Occipital lobe (tissue), 2 donors: ENCODE results near the gene NRROS. TPM values are rescaled to one million over a fixed set of nuclear protein-coding genes. Genes with fewer than 3 reads are reported as not detected.
"Not testable (repeated sequence)": the region's sequence is repeated elsewhere in the genome, so short reads cannot be mapped to it uniquely, and the experiment has no call there.

Source experiments
- DNase-seq: peaks from one replicate; lab custom pipeline; 2025; lab: John Stamatoyannopoulos, UW
- total RNA-seq: library from RNA; depleted of rRNA; stranded (reverse); fragments of >200 nt; gene quantifications from one replicate; pipeline ENCODE4 v1.2.3, GENCODE V29; 2014

Gene NRROS
- total RNA-seq = 1.2 TPM

DNA sequence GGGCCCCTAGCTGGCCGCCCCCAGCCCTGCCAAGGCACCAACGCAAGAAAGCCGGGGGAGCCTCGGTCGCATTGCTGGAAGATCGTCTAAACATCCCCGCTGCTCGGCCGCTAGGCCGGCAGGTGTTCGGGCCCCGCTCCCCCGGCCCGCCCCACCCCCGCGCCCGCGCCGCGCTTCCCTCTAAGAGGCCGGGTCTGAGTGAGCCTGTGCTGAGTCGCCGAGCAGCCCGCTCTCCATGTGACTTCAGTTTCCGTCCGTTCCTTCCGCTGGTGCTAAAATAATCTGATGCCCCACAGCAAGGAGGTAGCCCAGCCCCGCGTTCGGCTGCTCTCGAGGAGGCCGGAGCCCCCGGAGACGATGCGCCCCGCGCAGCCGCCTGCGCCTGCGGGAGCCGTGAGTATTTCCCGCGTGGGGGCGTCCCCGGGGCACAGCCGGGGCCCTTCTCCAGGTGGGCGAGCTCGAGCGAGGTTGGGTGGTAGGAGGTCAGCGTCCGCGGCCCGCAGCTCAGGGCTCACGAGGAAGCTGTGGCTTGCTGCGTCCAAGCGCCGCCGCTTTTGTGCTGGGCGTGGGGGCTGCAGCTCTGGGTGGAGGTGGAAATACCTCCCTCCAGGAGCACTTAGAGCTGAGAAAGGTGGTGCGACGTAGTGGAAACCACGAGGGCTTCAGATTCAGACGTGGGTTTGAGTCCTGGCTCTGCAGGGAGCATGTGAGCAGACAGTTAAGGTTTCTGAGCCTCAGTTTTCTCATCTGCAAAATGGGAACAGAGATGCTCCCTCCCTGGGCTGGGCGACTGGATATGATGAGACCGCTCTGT, at the start of gene NRROS:
Gene NRROS (plus strand): TSS at position 212 of the 814 bp plus-strand sequence. CDS start 14,846 bp downstream, outside the sequence.
- peak; percentile 41 for DNase-seq

DNA sequence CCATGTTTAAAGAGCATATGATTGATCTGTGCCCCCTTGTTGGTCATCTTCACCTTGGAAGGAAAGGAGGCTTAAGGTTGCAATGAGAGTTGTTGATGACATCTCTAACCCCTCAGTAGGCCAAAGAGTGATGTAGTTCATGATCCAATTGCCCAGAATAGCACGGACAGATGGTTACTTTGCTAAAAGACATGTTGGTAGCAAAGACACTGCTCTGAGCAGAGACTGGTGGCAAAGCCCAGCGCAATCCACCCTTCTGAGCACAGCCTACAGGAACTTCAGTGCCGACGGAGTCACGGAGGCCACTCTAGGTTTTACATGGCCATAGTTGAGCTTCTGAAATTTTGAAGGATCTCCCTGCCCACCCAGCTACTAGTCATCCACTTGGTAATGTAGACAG, 49.2 kb upstream of the NRROS start:
- no peak for DNase-seq

DNA sequence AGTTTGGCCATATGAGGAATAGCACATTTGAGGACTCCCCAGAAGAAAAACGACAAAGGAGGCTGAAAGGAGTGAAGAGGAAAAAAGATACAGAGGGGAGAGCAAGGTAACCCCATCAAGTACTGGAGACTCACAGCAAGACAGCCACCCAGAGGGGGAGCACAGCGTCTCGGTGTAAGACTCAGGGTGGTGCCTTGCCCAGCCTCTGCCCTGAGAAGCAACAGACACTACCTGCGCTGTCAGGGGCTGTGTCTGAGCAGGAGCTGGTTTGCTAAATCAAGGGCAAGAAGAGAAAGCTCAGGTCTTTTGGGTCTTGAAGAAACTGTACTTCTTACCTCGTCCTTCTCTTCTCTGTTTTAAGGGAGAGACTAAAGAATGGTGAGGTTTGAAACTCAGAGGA, 43.1 kb upstream of the NRROS start:
- DNase-seq = no peak

DNA sequence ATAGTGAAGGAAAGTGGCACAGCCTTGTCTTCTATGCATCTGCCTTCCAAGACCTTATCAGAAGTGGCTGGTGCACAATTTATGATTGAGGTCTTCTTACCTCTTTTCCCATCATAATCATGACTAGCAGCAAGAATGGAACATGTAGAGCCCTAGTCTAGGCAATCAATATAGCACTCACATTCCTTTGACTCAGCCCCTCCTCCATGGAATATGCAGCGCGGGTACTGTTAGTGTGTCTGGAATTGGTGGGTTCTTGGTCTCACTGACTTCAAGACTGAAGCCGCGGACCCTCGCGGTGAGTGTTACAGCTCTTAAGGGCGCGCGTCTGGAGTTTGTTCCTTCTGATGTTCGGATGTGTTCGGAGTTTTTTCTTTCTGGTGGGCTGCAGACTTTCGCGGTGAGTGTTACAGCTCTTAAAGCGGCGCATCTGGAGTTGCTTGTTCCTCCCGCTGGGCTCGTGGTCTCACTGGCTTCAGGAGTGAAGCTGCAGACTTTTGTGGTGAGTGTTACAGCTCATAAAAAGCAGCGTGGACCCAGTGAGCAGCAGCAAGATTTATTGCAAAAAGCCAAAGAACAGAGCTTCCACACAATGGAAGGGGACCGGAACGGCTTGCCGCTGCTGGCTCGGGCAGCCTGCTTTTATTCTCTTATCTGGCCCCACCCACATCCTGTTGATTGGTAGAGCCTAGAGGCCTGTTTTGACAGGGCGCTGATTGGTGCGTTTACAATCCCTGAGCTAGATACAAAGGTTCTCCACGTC, 41.3 kb upstream of the NRROS start:
- not testable (repeated sequence) for DNase-seq

DNA sequence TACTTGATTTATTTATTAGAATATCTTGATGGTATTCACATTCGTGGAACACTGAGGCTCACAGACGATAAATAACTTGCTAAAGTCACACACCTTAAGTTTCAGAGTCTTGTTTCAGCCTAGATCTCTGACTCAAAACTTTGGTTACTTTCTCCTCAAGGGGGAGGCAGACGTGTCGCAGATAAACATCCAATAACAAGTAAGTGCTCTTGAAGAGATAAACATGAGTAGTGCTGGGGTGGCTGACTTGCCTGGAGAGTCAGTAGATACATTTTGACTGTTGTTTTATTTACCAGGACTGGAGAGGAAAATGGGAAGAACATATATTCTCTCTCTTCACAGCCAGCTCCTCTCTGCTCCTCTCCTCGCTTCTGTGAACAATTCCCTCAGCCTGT, 39.8 kb upstream of the NRROS start:
- DNase-seq = no peak

DNA sequence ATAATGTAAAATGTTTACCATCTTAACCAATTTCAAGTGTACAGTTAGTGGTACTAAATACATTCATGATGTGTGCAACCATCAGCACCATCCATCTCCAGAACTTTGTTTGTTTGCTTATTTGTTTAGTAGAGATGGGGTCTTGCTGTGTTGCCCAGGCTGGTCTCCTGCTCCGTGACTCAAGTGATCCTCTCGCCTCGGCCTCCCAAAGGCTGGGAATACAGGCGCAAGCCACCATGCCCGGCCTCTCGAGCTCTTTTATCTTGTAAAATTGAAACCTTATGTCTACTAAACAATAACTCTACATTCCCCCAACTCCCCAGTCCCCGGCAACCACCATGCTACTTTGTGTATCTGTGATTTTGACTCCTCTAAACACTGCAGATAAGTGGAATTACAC, 39.1 kb upstream of the NRROS start:
- DNase-seq = no peak

DNA sequence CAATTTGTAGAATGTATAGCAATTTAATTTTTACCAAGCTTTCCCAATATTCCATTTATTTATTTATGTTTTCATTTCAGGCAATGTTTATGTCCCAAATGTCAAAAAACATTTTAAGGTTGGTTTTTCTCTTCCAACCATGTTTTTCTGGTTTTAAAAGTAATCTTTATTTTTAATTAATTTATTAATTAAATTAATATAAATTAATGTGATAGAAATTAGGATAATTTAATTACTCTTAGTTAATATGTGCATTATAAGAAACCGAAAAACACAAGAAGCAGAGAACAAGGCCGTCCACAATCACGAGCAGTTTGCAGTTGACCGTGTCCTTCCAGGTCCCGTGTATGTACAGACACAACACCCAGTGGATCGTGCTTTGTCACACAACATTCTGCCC, 36.8 kb upstream of the NRROS start:
- DNase-seq = no peak

DNA sequence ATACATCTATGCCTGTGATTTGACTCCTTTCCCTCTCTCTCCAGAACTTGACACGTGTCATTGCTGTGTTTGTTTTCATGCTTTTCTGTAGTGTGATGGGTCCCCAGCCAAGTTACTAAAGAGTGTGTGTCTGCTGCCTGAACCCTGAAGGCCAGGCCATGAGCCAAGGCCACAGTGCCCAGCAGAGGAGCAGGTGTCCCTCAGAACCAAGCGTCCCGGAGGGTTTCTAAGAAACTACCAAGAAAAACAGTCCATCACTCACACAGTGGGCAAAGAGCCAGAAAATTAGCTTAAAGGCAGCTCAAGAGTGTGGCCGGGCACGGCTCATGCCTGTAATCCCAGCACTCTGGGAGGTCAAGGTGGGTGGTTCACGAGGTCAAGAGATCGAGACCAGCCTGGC, 35.8 kb upstream of the NRROS start:
- DNase-seq = no peak

DNA sequence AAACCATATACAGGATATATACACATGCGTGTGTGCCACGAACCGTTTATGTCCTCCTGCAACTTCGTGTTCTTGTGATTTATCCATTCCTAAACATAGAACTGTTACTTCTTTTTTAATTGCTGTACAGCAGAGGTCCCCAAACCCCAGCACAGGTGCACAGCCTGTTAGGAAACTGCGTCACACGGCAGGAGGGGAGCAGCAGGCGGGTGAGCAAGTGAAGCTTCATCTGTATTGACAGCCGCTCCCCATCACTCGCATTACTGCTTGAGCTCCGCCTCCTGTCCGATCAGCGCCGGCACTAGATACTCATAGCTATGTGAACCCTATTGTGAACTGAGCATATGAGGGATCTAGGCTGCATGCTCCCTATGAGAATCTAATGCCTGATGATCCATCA, 34.9 kb upstream of the NRROS start:
- DNase-seq = no peak

DNA sequence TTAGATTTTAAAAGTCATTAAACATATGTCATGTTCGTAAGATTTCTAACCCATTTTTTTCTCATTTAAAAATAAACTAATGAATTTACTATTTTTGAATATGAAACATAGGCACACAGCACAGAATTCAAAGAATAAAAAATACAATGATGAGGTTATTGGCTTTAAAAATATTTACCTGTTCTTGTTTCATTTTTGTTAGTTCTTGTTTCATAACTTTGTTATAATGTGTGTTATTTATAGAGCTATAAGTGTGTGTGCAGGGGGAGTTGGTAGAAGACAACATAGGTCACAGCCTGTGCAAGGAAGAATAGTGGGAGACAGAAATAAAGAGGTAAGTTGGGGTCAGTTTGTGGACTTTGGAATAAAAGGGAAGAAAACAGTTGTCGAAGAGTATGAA, 30.8 kb upstream of the NRROS start:
- DNase-seq = no peak

DNA sequence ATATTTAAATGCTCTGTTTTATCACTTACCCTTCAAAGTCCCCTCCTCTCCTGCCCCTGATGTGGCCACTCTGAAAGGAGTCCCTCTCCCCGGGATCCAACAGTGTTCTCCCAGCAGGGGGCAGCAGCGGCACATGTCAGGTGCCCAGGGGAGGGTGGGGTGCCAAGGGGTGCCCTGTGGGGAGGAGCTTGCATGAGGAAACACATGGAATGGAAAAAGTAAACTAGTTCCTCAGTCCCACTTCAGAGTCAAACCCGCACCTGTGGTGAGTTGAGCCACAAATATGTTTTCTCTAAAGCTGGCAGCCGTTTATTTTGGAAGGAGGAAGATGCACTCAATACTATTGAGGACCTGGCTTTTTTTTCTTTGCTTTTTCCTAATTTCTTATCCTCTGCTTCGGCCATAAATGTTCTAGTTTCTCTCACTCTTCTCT, 30.1 kb upstream of the NRROS start:
- peak; percentile 68 for DNase-seq

DNA sequence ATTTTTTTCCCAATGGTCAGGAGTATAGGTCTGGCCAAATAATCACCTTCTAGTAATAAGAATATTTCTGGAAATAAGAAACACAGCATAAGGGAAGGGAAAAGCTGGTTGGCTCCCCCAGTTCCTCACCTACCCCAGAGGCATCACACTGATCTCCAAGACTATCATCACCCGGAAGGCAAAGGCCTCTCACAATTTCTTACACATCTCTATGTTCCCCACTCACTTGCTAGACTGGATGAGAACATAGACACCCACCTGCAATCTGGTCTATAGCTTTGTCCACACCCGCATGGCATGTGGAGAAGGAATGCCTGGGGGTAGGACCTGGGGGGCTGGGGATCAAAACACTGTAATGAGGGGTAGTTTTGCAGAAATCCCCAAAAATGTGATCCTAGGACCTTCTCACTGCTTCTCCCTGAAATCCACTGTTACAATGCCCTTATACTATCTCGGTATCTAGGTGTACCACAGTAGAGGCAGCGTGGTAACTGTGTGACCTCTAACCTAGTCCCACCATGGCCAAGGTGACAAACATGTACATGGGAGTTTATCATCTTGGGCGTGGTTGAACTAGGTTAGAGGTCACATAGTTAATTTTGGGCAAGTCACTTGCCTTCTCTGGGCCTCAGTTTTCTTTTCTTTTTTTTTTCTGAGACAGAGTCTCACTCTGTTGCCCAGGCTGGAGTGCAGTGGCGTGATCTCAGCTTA, 29.5 kb upstream of the NRROS start:
- DNase-seq = no peak

DNA sequence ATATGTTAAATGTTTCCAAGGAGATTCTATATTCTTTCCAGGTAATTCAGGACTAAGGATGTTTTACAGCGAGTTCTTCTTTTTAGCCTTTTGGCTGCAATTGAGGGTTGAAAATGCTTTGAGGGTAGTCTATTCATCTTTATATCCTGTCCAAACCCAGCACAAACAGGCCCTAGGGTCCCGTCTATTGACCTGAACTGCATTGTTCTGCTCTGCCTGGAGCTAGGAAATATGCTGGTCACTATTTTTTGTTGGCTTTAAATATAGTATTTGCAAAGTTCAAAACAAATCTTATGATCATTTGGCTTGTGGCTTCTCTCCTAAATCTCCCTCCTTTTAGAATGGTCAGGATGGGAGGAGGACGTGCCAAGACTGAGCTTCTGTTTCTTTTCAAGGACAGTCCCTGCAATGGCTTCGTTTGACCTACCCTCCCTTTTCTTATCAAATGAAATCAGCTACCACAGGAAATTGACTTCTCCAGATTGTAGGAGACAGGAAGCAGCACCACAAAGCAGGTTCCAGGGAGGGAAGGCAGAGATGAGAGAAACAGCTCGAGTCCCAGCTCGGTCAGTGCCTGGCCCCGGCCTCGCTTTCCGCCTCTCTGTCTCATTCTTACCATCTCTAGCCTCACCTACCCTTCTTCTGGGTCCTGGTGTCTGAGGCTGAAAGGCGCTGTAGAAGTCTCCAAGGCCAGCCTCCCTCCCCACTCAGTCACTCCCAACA, 27.6 kb upstream of the NRROS start:
- DNase-seq = no peak

DNA sequence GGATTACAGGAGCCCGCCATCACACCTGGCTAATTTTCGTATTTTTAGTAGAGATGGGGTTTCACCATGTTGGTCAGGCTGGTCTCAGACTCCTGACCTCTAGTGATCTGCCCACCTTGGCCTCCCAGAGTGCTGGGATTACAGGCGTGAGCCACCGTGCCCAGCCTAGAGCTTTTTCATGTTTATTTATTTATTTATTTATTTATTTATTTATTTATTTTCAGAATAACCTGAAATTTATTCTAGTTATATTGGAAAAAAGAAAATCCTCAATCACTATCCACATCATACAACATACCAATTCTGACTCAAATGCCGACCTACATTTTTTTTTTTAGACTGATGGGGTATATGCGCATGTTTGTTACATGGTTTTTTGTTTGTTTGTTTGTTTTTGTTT, 24.3 kb upstream of the NRROS start:
- not testable (repeated sequence) for DNase-seq

DNA sequence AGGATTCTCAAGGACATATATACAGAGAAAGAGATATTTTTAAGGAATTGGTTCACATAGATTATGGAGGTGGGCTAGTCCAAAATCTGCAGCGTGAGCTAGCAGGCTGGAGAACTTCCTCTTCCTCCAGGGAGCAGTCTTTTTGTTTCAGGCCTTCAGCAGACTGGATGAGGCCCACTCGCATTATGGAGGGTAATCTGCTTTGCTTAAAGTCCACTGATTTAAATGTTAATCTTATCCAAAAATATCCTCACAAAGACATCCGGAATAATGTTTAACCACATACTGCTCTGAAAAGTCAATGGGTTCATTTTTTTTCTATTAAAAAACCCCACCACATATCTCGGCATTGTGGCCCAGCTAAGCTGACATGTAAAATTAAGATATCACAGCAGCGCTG, 22.2 kb upstream of the NRROS start:
- DNase-seq = no peak

DNA sequence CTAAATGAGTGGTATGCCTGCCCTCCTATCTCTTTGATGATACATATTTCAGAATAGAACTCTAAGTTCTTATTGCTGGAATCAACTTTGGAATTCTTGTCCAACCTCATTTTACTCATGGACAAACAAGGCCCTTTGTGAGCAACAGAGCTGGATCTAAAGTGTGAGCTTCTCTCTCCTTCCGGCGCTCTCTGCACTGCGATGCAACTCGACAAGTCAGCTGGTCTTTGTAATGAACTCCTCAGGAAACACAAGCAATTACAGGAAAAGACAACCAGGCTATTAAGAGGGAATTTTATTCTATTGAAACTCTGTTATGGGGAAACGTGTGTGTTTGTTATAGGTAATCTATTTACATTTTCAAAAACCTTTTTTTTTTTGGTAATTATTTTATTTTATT, 20.3 kb upstream of the NRROS start:
- no peak for DNase-seq

DNA sequence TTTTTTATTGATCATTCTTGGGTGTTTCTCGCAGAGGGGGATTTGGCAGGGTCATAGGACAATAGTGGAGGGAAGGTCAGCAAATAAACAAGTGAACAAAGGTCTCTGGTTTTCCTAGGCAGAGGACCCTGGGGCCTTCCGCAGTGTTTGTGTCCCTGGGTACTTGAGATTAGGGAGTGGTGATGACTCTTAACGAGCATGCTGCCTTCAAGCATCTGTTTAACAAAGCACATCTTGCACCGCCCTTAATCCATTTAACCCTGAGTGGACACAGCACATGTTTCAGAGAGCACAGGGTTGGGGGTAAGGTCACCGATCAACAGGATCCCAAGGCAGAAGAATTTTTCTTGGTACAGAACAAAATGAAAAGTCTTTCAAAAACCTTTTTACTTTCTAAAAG, 19.9 kb upstream of the NRROS start:
- DNase-seq = not testable (repeated sequence)

DNA sequence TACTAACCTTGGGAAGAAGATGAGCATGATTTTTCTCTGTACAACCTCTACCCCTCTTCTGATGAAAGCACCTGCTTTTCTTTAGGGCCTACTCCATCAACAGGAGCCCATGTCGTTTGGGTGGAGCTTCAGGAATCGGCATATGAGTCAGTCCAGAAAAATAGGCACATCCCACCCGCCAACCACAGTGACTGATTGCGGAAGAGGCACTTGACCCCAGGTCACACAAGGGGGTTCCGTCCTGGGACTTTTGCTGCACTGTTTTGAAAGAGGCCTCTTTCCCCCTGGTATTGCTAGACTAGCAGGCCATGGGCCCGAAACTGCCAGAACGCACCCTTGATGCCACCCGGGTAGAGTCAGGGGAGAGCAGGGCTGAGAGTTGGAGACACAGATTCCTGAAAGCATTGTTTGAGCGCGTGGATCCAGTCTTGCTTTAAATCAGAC, 19.3 kb upstream of the NRROS start:
- DNase-seq = no peak

DNA sequence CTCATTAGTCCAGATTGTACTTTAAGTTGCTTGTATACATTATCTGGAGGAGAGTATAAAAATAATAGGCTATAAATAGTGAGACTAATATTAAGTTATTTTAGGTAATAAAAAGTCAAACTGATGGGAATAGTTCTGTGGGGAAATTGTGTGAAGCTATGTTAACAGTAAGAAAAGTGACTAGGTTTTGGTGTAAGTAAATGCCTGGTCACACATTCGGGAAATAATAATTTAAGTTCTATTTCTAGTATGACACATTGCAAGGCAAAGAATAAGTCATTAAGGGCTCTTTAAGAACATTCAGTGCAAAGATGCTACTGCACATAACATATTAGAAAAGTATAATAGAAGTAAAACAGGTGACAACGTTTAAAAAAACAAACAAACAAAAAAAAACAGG, 18.8 kb upstream of the NRROS start:
- no peak for DNase-seq

DNA sequence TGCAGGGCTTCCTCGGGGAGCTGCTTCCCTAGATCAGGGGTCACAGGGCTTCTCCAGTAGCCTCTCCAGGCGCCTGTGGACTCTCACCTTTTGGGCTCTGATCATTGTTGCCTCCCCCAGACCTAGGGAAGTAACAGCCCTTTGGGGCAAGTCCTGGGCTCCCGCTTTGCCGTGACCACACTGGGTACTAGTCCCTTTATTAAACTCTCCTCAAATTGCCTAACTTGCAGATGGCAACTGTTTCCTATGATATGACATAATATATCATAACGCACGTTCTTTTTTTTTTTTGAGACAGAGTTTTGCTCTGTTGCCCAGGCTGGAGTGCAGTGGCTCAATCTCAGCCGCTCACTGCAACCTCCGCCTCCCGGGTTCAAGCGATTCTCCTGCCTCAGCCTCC, 17.9 kb upstream of the NRROS start:
- no peak for DNase-seq

DNA sequence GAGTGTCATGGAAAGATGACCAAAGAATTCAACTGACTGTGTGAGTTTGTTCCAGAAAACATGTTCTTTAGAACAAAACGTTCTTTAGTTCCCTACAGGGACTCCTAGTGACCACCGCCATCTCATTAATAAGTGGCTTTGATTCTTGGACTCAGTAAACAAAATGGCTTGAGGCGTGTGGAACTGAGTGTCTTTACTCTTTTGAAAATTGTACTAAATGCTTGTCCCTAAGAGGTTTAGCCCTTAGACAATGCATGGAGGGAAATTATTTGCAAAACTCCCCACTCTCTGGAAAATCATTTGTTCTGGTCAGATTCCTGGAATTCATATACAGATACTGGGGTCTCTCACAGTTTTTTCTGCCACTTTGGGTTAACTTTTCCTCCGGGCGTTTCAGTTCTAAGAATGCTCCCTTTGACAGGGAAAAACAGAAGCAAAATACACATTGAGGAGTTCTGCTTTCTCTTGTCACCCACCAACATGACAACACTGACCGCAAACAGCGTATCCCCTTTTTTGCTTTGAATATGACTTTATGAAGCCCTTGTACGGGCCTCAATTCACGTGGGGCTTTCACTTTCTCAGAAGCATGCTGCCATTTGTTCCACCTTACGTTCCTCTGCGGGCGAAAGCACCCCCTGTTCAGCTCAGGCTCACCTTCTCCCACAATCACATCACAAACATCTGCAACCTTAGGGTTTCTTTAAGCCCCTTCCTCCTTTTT, 15.3 kb upstream of the NRROS start:
- DNase-seq = no peak
